ENCODE data around the gene TAB2. TPM values are rescaled to one million over a fixed set of nuclear protein-coding genes. Genes with fewer than 3 reads are reported as not detected.

TAB2 gene
- total RNA-seq, 2 experiments from 2014 or later: 121 to 123 TPM

DNA sequence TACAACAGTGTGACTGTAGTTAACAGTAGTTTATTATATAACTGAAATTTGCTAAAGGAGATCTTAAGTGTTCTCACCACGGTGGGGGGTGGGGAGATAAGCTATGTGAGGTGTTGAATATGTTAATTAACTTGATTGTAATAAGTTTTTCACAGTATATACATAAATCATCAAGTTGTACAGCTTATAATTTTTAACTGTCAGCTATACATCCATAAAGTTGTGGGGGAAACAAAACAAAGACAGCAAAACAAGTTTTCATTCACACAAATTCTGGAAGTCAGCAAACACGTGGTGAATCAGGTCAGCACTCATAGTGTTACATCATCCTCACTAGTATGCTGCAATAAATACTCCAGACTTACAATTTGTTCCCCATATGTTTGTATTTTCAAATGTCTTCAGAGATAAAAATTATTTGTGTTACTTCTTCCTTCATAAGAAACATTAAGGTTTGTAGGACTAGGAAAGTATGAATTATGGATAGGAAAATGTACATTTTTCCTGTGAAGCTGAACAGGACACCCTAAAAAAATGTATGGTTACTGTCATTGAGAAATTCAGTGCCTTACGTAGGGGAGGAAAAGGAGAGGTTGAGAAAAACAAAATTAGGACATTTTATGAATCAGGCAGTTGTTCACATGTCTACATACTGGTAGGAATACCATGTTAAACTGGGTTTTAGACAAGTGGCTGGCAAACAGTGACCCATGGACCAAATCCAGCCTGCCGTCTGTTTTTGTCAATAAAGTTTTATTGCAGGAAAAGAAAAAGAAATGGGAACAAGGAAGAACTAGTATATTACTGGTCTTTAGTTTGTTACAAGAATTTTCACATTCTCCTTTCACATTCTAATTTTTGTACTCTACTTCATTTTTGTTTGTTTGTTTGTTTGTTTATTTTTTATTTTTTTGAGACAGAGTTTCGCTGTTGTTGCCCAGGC, 88.6 kb downstream of the TAB2 start:
- H3K27ac ChIP-seq (ENCODE audit: low read depth in 1 of 2, low read length in 2 of 2): no peak overlapping the region
- CTCF ChIA-PET: interaction anchor here (1.2 kb wide), 1 partner anchor 26 kb away, joined by 3 read pairs; no protein-coding TSS in a partner anchor
- TF ChIP-seq, protein P1, sequence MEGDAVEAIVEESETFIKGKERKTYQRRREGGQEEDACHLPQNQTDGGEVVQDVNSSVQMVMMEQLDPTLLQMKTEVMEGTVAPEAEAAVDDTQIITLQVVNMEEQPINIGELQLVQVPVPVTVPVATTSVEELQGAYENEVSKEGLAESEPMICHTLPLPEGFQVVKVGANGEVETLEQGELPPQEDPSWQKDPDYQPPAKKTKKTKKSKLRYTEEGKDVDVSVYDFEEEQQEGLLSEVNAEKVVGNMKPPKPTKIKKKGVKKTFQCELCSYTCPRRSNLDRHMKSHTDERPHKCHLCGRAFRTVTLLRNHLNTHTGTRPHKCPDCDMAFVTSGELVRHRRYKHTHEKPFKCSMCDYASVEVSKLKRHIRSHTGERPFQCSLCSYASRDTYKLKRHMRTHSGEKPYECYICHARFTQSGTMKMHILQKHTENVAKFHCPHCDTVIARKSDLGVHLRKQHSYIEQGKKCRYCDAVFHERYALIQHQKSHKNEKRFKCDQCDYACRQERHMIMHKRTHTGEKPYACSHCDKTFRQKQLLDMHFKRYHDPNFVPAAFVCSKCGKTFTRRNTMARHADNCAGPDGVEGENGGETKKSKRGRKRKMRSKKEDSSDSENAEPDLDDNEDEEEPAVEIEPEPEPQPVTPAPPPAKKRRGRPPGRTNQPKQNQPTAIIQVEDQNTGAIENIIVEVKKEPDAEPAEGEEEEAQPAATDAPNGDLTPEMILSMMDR (IDR thresholded peaks at IDR 0.05): no peak
- ATAC-seq (ENCODE audit: poor library complexity) (no peak), DNase-seq (peak in 2 of 14 experiments; percentile 30 to 31)
- Mint-ChIP-seq H3K27ac (peak overlapping the region; percentile 41), H3K4me1 (ENCODE audit: low read depth) (peaks cover 6% of the 10 kb centered on the region), H3K9me3 (no peaks in the 10 kb centered on the region), H3K27me3 (no peaks in the 10 kb centered on the region), H3K36me3 (ENCODE audit: low read depth) (peaks cover 76% of the 10 kb centered on the region), H3K4me3 (no peak overlapping the region)
- no peaks in the 10 kb centered on the region for H3K27me3 ChIP-seq (ENCODE audit: control insufficient read depth in 1 of 2, insufficient read depth in 2 of 2, low read length in 2 of 2)
- no peak overlapping the region for H3K4me3 ChIP-seq (ENCODE audit: low read length)
- peaks cover 67% of the 10 kb centered on the region for H3K36me3 ChIP-seq (ENCODE audit: insufficient read depth, low read length)
- H3K4me1 ChIP-seq (ENCODE audit: insufficient read depth, low read length): no peaks in the 10 kb centered on the region
- no peaks in the 10 kb centered on the region for H3K9me3 ChIP-seq (ENCODE audit: control insufficient read depth in 1 of 2, insufficient read depth in 1 of 2, low read length in 2 of 2)
- intact Hi-C loops (cut with DNase I, micrococcal nuclease): no loop called here
- POLR2A ChIA-PET: interaction anchor here (1.7 kb wide), 1 partner anchor 83 kb away, joined by 4 read pairs; no protein-coding TSS in a partner anchor

- no peaks in the 10 kb centered on the region for H3K9me3 Mint-ChIP-seq
- no peak overlapping the region for H3K4me3 Mint-ChIP-seq
- DNase-seq: no peak
- intact Hi-C loops (cut with DNase I, micrococcal nuclease): no loop called here
- H3K27ac Mint-ChIP-seq: peak overlapping the region; percentile 45
- Histone ChIP-seq H3K27me3 (ENCODE audit: control insufficient read depth in 1 of 2, insufficient read depth in 2 of 2, low read length in 2 of 2) (no peaks in the 10 kb centered on the region), H3K27ac (ENCODE audit: low read depth in 1 of 2, low read length in 2 of 2) (no peak overlapping the region), H3K9me3 (ENCODE audit: control insufficient read depth in 1 of 2, insufficient read depth in 1 of 2, low read length in 2 of 2) (no peaks in the 10 kb centered on the region), H3K4me3 (ENCODE audit: low read length) (no peak overlapping the region), H3K36me3 (ENCODE audit: insufficient read depth, low read length) (peaks cover 49% of the 10 kb centered on the region), H3K4me1 (ENCODE audit: insufficient read depth, low read length) (no peaks in the 10 kb centered on the region)
- TF ChIP-seq, protein P1 (IDR thresholded peaks at IDR 0.05): no peak
- peaks cover 6% of the 10 kb centered on the region for H3K4me1 Mint-ChIP-seq (ENCODE audit: low read depth)
- no peak for ATAC-seq (ENCODE audit: poor library complexity)
- H3K36me3 Mint-ChIP-seq (ENCODE audit: low read depth): peaks cover 61% of the 10 kb centered on the region
- POLR2A ChIA-PET: interaction anchor here (0.7 to 1.1 kb wide), 2 partner anchors 11 to 148 kb away, joined by 3 to 4 read pairs; no protein-coding TSS in a partner anchor
- no peaks in the 10 kb centered on the region for H3K27me3 Mint-ChIP-seq
- CTCF ChIA-PET: no interaction called here
Measured at GRCh38 chr6:149409617-149410016, 92.1 kb downstream of the TAB2 start.

DNA sequence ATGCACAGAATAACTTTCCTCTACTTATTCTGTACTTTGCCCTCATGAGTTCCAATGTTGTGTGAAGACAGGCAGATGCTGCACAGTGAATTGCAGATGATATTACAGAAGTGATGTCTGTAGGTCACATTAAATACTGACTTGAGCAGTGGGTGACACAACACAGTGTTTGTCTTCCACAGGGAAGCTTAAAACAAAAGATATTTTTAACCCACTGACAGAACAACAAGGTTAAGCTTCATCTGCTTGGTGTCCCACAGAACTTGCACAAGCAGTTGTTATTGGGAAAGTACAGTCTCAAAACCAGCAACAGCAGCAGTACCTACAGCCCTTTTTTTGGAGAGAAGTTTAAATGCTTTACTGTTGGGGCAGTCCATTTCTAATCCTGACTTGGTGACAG, 93.0 kb downstream of the TAB2 start:
- Histone ChIP-seq H3K27ac (ENCODE audit: low read depth in 1 of 2, low read length in 2 of 2) (no peak overlapping the region), H3K4me1 (ENCODE audit: insufficient read depth, low read length) (no peaks in the 10 kb centered on the region), H3K4me3 (ENCODE audit: low read length) (no peak overlapping the region), H3K36me3 (ENCODE audit: insufficient read depth, low read length) (peaks cover 42% of the 10 kb centered on the region), H3K9me3 (ENCODE audit: control insufficient read depth in 1 of 2, insufficient read depth in 1 of 2, low read length in 2 of 2) (peaks cover 0 to 4% of the 10 kb centered on the region in 2 experiments), H3K27me3 (ENCODE audit: control insufficient read depth in 1 of 2, insufficient read depth in 2 of 2, low read length in 2 of 2) (no peaks in the 10 kb centered on the region)
- DNase-seq (no peak), ATAC-seq (ENCODE audit: poor library complexity) (no peak)
- peaks cover 51% of the 10 kb centered on the region for H3K36me3 Mint-ChIP-seq (ENCODE audit: low read depth)
- CTCF ChIA-PET: interaction anchor here (0.6 kb wide), 1 partner anchor 34 kb away, joined by 5 read pairs; no protein-coding TSS in a partner anchor
- intact Hi-C loops (cut with DNase I, micrococcal nuclease): no loop called here
- no peak overlapping the region for H3K27ac Mint-ChIP-seq
- H3K4me1 Mint-ChIP-seq (ENCODE audit: low read depth): peaks cover 1% of the 10 kb centered on the region
- H3K27me3 Mint-ChIP-seq: no peaks in the 10 kb centered on the region
- POLR2A ChIA-PET: interaction anchor here (1.1 kb wide), 1 partner anchor 12 kb away, joined by 4 read pairs; no protein-coding TSS in a partner anchor
- no peak overlapping the region for H3K4me3 Mint-ChIP-seq
- peaks cover 2% of the 10 kb centered on the region for H3K9me3 Mint-ChIP-seq
- TF ChIP-seq, protein P1 (IDR thresholded peaks at IDR 0.05): no peak

Data from CD4-positive, alpha-beta T cell (primary cell).